ENCODE measurements around the gene POU2F1. TPM values are rescaled to one million over a fixed set of nuclear protein-coding genes. Genes with fewer than 3 reads are reported as not detected.

Gene POU2F1
- total and polyA plus RNA-seq, 12 donors = 3.2 to 52.5 (median 12.6) TPM

DNA sequence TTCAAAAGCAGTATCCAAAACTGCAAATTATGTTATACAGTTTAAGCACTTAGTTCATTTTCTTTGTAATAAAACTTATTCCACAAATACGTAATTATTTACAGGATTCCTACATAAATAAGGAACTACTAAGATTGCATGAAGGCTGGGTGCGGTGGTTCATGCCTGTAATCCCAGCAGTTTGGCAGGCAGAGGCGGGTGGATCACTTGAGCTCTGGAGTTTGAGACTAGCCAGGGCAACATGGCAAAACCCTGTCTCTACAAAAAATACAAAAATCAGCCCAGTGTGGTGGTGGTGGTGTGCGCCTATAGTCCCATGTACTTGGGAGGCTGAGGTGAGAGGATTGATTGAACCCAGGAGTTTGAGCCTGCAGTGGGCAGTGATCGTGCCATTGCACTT is 69.3 kb downstream of the POU2F1 start:
- 87 to 95% (median 92%) methylated on average over 5 of the region's 5 CpGs for WGBS, 4 donors
- Histone ChIP-seq H3K9me3 (replicated peaks in 1 of 3) (no peaks in the 10 kb centered on the region), H3K27me3 (no peaks in the 10 kb centered on the region), H3K27ac (no peak overlapping the region), H3K4me3 (no peak overlapping the region), H3K36me3 (replicated peaks in 1 of 2) (no peaks in the 10 kb centered on the region), H3K4me1 (replicated peaks in 1 of 2) (peaks cover 45 to 65% of the 10 kb centered on the region in 2 donors)
- DNase-seq = no peak
- intact Hi-C loops (cut with DNase I) = no loop called here
- no peak for TF ChIP-seq POLR2A (IDR thresholded peaks at IDR 0.05)
- no peak for TF ChIP-seq CTCF (IDR thresholded peaks at IDR 0.05)

DNA sequence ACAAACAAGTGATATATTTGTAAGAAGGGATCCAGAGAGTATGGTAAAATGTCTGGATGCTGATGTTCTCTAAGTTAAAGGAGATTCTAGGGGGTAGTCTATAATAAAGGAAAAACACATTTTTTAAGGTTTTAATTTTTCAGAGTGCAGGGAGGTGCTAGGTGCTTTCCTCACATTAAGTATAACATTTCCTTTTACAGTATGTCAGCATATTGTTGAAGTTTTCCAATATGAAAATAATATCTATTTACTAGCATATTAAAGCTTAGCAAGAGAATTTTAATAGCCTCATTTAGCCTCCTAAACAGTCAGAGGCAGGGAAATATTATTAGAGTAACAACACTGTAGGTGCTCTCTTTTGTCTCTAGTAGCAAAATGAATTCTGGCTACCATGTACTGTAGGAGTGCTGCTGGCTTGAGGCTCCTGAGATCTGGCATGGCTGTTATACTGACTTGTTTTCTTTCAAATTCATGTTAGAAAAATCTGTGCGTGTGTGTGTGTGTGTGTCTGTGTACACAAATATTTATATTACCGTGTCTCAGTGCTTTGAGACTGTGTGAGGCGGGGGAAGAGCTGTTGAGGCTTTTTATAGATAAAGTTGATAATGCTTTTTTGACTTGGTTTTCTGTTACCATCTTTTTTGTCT is 71.0 kb downstream of the POU2F1 start:
- Histone ChIP-seq H3K4me3 (no peak overlapping the region), H3K9me3 (replicated peaks in 1 of 3) (no peaks in the 10 kb centered on the region), H3K27me3 (no peaks in the 10 kb centered on the region), H3K36me3 (replicated peaks in 1 of 2) (no peaks in the 10 kb centered on the region), H3K27ac (peak overlapping the region in 1 of 5 donors; percentile 30), H3K4me1 (replicated peaks in 1 of 2) (peaks cover 49 to 62% of the 10 kb centered on the region in 2 donors)
- TF ChIP-seq CTCF (IDR thresholded peaks at IDR 0.05) (no peak), POLR2A (IDR thresholded peaks at IDR 0.05) (no peak)
- intact Hi-C loops (cut with DNase I) = no loop called here
- no peak for DNase-seq
- 79 to 87% (median 80%) methylated on average over 3 of the region's 3 CpGs for WGBS, 4 donors

GRCh38 chr1:167292216-167292615 is 71.5 kb downstream of the POU2F1 start:
- H3K27me3 ChIP-seq = no peaks in the 10 kb centered on the region
- no peaks in the 10 kb centered on the region for H3K36me3 ChIP-seq (replicated peaks in 1 of 2)
- no peak overlapping the region for H3K4me3 ChIP-seq
- DNase-seq = no peak
- H3K4me1 ChIP-seq (replicated peaks in 1 of 2) = peaks cover 47 to 62% of the 10 kb centered on the region in 2 donors
- no peak for TF ChIP-seq CTCF (IDR thresholded peaks at IDR 0.05)
- no peak for TF ChIP-seq POLR2A (IDR thresholded peaks at IDR 0.05)
- no peaks in the 10 kb centered on the region for H3K9me3 ChIP-seq (replicated peaks in 1 of 3)
- intact Hi-C loops (cut with DNase I) = no loop called here
- no peak overlapping the region for H3K27ac ChIP-seq

DNA sequence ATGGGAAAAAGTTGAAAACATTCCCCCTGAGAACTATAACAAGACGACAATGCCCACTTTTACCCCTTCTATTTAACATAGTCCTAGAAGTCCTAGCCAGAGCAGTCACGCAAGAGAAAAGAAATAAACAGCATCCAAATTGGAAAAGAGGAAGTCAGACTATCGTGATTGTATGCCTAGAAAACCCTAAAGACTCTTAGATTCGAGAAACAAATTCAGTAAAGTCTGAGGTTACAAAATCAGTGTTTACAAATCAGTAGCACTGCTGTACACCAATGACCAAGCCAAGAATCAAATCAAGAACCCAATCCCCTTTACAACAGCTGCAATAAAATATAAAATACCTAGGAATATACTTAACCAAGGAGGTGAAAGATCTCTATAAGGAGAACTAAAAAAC is 72.4 kb downstream of the POU2F1 start:
- Histone ChIP-seq H3K4me1 (replicated peaks in 1 of 2) (peaks cover 51 to 62% of the 10 kb centered on the region in 2 donors), H3K36me3 (replicated peaks in 1 of 2) (no peaks in the 10 kb centered on the region), H3K4me3 (no peak overlapping the region), H3K9me3 (replicated peaks in 1 of 3) (no peaks in the 10 kb centered on the region), H3K27me3 (no peaks in the 10 kb centered on the region), H3K27ac (no peak overlapping the region)
- no peak for DNase-seq
- intact Hi-C loops (cut with DNase I) = no loop called here
- no peak for TF ChIP-seq POLR2A (IDR thresholded peaks at IDR 0.05)
- no peak for TF ChIP-seq CTCF (IDR thresholded peaks at IDR 0.05)
- 86 to 93% (median 88%) methylated on average over 4 of the region's 4 CpGs for WGBS, 4 donors

All from adrenal gland (tissue), 12 donors.